Esophagus squamous epithelium (tissue), 4 donors: ENCODE results near the gene TAAR6.
"Not testable (repeated sequence)": the region's sequence is repeated elsewhere in the genome, so short reads cannot be mapped to it uniquely, and the experiment has no call there.

Experiments
- CTCF ChIP-seq, 6 experiments: fragments of 450-650 bp in 4 of 6; fragments of 200-600 bp in 2 of 6; sonication (generic) in 2 of 6; IDR thresholded peaks; one replicate each; pipeline ENCODE4 v1.5.1; 2016 to 2019; ENCODE audit warnings: antibody characterized with exemption in 6 of 6, mild to moderate bottlenecking in 4 of 6, moderate library complexity in 4 of 6
- POLR2A ChIP-seq, 4 donors: fragments of 450-650 bp; IDR thresholded peaks; one replicate each; pipeline ENCODE4 v1.6.1; 2017; ENCODE audit warnings: antibody characterized with exemption in 4 of 4, mild to moderate bottlenecking in 4 of 4, moderate library complexity in 3 of 4

GRCh38 chr6:132600900-132601299, 30.8 kb downstream of the TAAR6 start:
- TF ChIP-seq CTCF, POLR2A (IDR thresholded peaks at IDR 0.05): not testable (repeated sequence)
